GM23248 (cell line): ENCODE data around the gene EIF2B5.

ENCODE experiments used
- EZH2 ChIP-seq: fragments of 200-600 bp; sonication (generic); IDR thresholded peaks from 2 replicates; pipeline ENCODE4 v1.6.1; 2018; ENCODE audit warnings: antibody characterized with exemption, mild to moderate bottlenecking; ENCODE audit not compliant: insufficient read depth, poor library complexity, severe bottlenecking
- EZH2phosphoT487 ChIP-seq: fragments of 200-600 bp; sonication (generic); IDR thresholded peaks from 2 replicates; pipeline ENCODE4 v1.6.1; 2018; ENCODE audit warnings: antibody characterized with exemption, moderate library complexity, mild to moderate bottlenecking, low read depth; ENCODE audit not compliant: insufficient read depth

DNA sequence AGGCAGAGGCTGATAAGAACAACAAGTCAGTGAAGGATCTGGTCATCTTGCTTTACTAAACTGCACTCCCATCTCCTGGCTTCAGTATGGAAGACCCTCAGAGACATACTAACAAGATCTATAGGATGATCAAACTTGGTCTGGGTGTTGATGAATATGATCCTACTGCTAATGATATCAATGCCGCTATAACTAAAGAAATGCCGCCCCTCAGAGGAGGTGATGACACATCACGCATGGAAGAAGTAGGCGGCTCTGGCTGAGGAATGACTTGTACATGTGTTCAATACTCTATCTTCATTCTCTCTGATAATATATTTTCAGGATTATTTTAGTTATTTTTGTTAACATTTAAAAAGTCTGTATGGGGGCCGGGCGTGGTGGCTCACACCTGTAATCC lies 17.5 kb upstream of the EIF2B5 start:
- TF ChIP-seq EZH2phosphoT487 (no peak), EZH2 (no peak)
